Kidney (tissue), 14 donors: ENCODE measurements around the gene CYB561A3. TPM values are rescaled to one million over a fixed set of nuclear protein-coding genes. Genes with fewer than 3 reads are reported as not detected.

Experiments
- DNase-seq, 5 donors: peaks; one replicate each; pipeline ENCODE4 v3.0.0-alpha.2; 2013 to 2020
- FAIRE-seq: peaks from 2 replicates; lab custom pipeline; 2012; peaks lifted over from hg19 to GRCh38; lab: Jason Lieb, UNC
- H3K27ac ChIP-seq, 2 donors: one replicate each; pipeline ENCODE4 v1.7.0; 2013; ENCODE audit warnings: low read depth in 2 of 2, low read length in 2 of 2, inconsistent platforms in 1 of 2
- H3K27me3 ChIP-seq: one replicate; pipeline ENCODE4 v1.7.1; 2013; ENCODE audit warnings: low read length, inconsistent platforms; ENCODE audit not compliant: control insufficient read depth, insufficient read depth
- H3K36me3 ChIP-seq, 3 donors: one replicate each; pipeline versions ENCODE4 v1.7.0 to v1.7.1; 2013; ENCODE audit warnings: low read length in 3 of 3, control low read depth in 1 of 3, inconsistent platforms in 1 of 3; ENCODE audit not compliant: insufficient read depth in 3 of 3, control insufficient read depth in 2 of 3
- H3K4me1 ChIP-seq, 3 donors: one replicate each; pipeline versions ENCODE4 v1.7.0 to v1.7.1; 2013; ENCODE audit warnings: low read length in 3 of 3, inconsistent platforms in 1 of 3, low read depth in 1 of 3; ENCODE audit not compliant: control insufficient read depth in 2 of 3, insufficient read depth in 2 of 3
- H3K4me3 ChIP-seq, 3 donors: one replicate each; pipeline versions ENCODE4 v1.7.0 to v1.8.1; 2013; ENCODE audit warnings: low read length in 3 of 3, control low read depth in 1 of 3, inconsistent platforms in 1 of 3
- H3K9ac ChIP-seq, 3 donors: one replicate each; pipeline versions ENCODE4 v1.7.0 to v1.7.1; 2013; ENCODE audit warnings: low read length in 3 of 3, control low read depth in 1 of 3, inconsistent platforms in 1 of 3
- H3K9me3 ChIP-seq, 3 donors: one replicate each; pipeline versions ENCODE4 v1.7.0 to v1.7.1; 2013; ENCODE audit warnings: low read length in 3 of 3, control low read depth in 1 of 3, inconsistent platforms in 1 of 3; ENCODE audit not compliant: control insufficient read depth in 2 of 3, insufficient read depth in 1 of 3
- CTCF ChIP-seq: IDR thresholded peaks from 3 replicates; pipeline ENCODE4 v1.5.1; 2012; ENCODE audit warnings: mild to moderate bottlenecking, moderate library complexity, borderline replicate concordance; ENCODE audit not compliant: insufficient read depth; ENCODE audit errors: extremely low read depth
- intact Hi-C: fragments of 100-400 bp; cut with DNase I; formaldehyde crosslinking; loops from one replicate; pipeline ENCODE4 v1.11.1; 2022
- polyA plus RNA-seq: library from polyadenylated mRNA; stranded (reverse); fragments of 350-450 nt; fragmentation: Illumina TruSeq; extraction: RNeasy Lipid Tissue Mini Kit (QIAGEN cat#74804); gene quantifications from one replicate; pipeline ENCODE4 v1.2.3, GENCODE V29; 2014; ENCODE audit warnings: low read depth, low replicate concordance; ENCODE audit not compliant: insufficient read depth
- total RNA-seq: library from RNA; stranded (reverse); fragmentation: NEBNext Ultra II Directional; extraction: Animal tissue kit (Norgen Biotek cat#: 25700); gene quantifications from one replicate; pipeline ENCODE4 v1.2.1, GENCODE V29; 2021
- donor health status: control.
- donor health status: control.
- donor health status: control.
- donor health status: control.
- donor health status: control.
- donor health status: DM: yes; HTN: yes; CAD: no.
- donor health status: Normal renal cell carcinoma (clear cell type).

The CYB561A3 gene
- total and polyA plus RNA-seq, 2 donors from 2014 or later: 29.7 to 36.8 TPM

DNA sequence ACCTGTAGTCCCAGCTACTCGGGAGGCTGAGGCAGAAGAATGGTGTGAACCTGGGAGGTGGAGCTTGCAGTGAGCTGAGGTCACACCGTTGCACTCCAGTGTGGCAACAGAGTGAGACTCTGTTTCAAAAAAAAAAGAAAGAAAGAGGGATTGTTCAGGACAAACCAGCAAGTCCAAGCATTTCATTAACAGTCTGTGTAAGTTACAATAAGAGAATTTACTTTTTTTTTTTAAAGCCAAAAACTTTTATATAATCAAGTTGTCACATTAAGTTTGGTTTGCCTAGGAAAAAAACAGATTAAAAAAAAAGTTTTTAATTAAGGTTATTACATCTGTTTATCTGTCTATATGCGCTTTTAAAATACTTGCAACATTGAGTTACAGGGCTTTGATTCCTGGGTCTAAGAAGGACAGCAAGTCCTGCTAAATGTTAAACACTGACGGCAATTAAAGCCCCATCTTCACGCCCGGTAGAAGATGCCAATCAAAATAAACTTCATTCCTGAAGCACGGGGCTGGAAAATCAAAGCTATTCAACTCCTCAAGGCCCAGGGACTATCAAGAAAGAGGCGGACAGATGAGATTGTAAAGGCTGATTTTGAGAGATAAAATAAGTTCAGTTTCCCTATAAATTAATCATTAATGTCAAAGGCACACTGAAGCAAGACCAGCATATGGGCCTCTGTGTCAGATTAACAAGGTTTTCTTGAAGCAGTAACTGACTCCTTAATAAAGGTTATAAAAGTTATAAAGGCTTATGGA is 11.2 kb upstream of the CYB561A3 start:
- Histone ChIP-seq H3K4me1 (peaks cover 0 to 2% (median 0%) of the 10 kb centered on the region in 3 donors), H3K36me3 (peaks cover 4 to 20% (median 4%) of the 10 kb centered on the region in 3 donors), H3K27ac (no peak overlapping the region), H3K9ac (no peak overlapping the region), H3K9me3 (no peaks in the 10 kb centered on the region), H3K27me3 (no peaks in the 10 kb centered on the region), H3K4me3 (no peak overlapping the region)
- intact Hi-C loops: no loop called here
- peak in 1 of 5 donors; percentile 23 for DNase-seq
- FAIRE-seq: no peak
- TF ChIP-seq CTCF: no peak

- TF ChIP-seq CTCF: no peak
- H3K27me3 ChIP-seq: no peaks in the 10 kb centered on the region
- H3K9ac ChIP-seq: no peak overlapping the region
- DNase-seq (no peak), FAIRE-seq (no peak)
- no peak overlapping the region for H3K4me3 ChIP-seq
- peaks cover 10 to 35% (median 13%) of the 10 kb centered on the region in 3 donors for H3K36me3 ChIP-seq
- intact Hi-C loops: no loop called here
- peaks cover 0 to 5% (median 5%) of the 10 kb centered on the region in 3 donors for H3K4me1 ChIP-seq
- H3K27ac ChIP-seq: no peak overlapping the region
- H3K9me3 ChIP-seq: no peaks in the 10 kb centered on the region
These were observed 8.8 kb upstream of the CYB561A3 start for GRCh38 chr11:61370349-61371005.

DNA sequence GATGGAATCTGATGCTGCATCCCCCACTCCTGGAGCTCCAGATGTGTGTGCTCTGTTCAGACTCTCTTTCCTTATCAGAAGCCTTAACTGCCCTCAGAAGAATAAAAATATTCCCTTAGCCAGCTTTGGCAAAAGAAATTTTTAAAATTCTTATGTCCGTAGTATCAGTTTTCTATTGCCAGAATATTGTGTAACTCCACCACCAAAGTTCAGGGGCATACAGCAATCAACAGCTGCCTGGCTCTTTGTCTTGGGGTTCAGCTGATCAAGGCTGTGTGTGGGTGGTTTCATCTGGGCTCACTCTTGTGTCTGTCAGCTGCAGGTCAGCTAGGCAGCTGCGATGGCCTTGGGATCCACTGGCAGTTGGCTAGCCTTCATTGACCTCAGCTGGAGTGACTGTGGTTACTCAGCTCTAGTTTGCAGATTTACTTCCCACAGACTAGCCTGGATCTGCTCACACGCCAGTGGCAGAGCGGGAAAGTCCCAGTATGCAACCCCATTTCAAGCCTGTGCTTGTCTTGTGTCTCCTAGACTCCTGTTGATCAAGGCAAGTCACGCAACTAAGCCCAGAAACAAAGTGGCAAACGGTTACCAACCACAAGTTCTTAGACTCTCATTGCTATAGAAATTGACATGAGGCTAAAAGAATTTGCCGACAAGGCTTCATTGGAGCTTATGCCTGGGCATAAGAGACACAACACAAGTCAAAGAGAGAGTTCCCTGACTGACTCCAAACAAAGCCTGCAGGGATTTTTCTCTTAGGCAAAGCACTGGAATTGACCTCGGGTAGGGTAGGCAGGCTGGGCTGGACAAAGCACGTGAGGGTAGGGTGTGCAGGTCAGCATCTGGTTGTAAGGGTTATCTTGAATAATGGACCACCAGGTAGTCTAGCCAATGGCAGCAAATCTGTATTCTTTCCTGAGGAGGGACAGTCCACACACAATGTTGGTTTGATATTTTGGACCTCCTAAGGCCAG is 8.0 kb upstream of the CYB561A3 start:
- FAIRE-seq (no peak), DNase-seq (peak in 1 of 5 donors; percentile 91)
- intact Hi-C loops: no loop called here

More for the DNA sequence above, 8.0 kb upstream of the CYB561A3 start:
- peaks cover 10 to 36% (median 13%) of the 10 kb centered on the region in 3 donors for H3K36me3 ChIP-seq
- H3K9ac ChIP-seq: no peak overlapping the region
- no peak for TF ChIP-seq CTCF
- no peak overlapping the region for H3K27ac ChIP-seq
- H3K4me3 ChIP-seq: no peak overlapping the region
- no peaks in the 10 kb centered on the region for H3K27me3 ChIP-seq
- H3K4me1 ChIP-seq: peaks cover 0 to 5% (median 5%) of the 10 kb centered on the region in 3 donors
- no peaks in the 10 kb centered on the region for H3K9me3 ChIP-seq
